Colon (tissue), 2 donors: ENCODE results near the gene DGKH.

ENCODE experiments used
- FAIRE-seq: peaks from 2 replicates; lab custom pipeline; 2012; peaks lifted over from hg19 to GRCh38; lab: Jason Lieb, UNC
- donor health status: control.
- donor health status: control.

DGKH gene, protein sequence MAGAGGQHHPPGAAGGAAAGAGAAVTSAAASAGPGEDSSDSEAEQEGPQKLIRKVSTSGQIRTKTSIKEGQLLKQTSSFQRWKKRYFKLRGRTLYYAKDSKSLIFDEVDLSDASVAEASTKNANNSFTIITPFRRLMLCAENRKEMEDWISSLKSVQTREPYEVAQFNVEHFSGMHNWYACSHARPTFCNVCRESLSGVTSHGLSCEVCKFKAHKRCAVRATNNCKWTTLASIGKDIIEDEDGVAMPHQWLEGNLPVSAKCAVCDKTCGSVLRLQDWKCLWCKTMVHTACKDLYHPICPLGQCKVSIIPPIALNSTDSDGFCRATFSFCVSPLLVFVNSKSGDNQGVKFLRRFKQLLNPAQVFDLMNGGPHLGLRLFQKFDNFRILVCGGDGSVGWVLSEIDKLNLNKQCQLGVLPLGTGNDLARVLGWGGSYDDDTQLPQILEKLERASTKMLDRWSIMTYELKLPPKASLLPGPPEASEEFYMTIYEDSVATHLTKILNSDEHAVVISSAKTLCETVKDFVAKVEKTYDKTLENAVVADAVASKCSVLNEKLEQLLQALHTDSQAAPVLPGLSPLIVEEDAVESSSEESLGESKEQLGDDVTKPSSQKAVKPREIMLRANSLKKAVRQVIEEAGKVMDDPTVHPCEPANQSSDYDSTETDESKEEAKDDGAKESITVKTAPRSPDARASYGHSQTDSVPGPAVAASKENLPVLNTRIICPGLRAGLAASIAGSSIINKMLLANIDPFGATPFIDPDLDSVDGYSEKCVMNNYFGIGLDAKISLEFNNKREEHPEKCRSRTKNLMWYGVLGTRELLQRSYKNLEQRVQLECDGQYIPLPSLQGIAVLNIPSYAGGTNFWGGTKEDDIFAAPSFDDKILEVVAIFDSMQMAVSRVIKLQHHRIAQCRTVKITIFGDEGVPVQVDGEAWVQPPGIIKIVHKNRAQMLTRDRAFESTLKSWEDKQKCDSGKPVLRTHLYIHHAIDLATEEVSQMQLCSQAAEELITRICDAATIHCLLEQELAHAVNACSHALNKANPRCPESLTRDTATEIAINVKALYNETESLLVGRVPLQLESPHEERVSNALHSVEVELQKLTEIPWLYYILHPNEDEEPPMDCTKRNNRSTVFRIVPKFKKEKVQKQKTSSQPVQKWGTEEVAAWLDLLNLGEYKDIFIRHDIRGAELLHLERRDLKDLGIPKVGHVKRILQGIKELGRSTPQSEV

DNA sequence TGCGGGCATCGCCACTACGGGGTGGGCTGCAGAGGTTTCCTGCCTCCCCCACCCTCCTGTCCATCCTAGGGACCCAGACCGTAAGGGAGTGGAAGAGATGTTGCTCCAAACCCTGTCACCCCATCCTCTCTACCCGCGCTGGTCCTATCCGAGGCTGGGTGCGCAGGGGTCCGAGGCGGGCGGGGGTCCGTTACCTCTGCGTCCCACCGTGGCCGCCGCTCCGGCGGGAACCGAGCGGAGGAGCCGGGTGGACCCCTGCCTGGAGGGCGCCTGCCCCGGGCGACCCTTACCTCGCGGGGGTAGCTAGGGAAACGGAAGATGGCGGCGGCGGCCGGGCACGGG, at the start of gene DGKH:
TSS of gene DGKH (plus strand) at position 307 of the 342 bp plus-strand sequence. CDS start 126 bp downstream, outside the sequence.
- FAIRE-seq, result no peak

DNA sequence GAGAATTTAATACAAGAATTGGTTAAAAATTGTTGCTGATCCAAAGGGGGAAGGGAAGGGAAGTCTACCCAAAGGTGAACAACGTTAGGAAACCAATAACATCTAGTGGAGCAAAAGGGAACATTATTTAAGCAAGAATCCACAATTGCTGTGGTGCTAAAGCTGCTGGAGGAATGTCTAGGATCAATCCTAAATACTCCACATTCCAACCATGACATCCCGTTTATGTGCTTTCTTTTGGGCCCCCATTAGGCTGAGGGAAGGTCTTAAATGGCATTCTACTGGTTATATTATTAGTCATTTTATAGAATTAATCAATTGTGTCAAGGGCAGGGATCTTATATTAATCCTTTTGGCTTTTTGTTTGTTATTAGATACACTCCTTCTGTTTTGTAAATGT, 47.6 kb upstream of the DGKH start:
- FAIRE-seq, result no peak

DNA sequence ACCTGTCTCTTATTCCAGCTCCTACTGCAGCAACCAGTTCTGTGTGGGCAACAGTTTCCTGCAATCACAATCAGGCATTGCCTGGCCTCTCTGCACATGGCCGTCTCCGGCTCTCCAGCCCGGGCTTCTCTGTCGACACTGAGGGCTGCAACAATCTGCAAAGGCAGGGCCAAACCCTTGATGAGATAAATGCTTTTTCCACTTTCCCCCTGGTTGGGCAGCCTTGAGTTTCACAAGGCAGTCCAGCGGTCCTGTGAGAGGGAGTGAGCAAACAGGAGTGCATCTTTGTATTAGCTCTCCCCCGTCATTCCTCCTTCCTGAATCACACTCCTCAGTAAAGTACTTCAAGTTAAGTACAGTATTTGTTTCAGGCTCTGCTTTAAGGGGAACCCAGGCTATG, 46.9 kb upstream of the DGKH start:
- FAIRE-seq, result no peak

DNA sequence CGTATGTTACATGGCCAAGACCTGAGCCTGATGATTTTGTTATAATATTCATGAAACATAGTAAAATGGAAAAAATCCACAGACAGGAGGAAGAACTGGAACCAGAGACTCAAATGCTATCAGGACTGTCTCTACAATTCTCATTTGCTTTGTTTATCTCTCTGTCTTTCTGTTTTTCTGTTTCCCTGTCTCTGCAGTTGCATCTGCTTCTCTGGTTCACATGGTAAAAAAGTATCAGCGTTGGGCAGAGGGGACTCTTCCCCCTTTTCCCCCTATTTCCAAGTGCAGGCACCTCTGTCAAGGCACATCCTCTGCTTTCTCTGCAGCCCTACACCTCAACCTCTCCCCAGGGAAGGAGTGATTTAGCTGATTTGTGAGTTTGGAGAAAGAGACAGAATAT, 46.4 kb upstream of the DGKH start:
- FAIRE-seq, result no peak

DNA sequence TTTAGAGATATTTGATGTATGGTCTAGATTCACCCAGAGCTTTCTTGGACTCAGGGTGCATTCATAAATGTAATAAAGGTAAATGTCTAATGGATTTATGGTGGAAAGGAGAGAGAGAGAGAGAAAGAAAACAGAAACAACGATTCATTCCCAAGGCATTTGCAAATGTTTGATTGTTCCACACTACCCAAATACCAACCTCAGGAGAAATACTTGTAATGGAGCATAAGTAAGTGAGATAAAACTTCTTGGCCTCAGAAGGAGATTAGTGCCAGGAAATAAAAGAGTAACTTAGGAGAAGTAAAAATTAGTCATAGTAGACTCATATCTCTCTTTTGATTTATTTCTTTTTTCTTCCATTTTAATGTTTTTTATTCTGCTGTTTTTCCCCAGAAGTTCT, 40.6 kb upstream of the DGKH start:
- no peak for FAIRE-seq

DNA sequence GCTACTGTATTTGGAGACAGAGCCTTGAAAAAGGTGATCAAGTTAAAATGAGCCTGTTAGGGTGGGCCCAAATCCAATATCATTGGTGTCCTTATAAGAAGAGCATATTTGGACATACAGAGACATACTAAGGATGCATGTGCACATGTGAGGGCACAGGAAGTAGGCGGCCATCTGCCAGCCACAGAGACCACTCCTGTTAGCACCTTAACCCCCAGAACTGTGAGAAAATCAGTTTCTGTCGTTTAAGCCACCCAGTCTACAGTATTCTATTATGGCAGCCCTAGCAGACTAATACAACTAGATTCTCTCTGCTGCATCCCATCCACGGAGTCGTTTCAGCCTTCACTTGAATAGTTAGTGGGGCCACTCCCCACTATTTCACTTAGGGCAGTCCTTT, 39.4 kb upstream of the DGKH start:
- no peak for FAIRE-seq

DNA sequence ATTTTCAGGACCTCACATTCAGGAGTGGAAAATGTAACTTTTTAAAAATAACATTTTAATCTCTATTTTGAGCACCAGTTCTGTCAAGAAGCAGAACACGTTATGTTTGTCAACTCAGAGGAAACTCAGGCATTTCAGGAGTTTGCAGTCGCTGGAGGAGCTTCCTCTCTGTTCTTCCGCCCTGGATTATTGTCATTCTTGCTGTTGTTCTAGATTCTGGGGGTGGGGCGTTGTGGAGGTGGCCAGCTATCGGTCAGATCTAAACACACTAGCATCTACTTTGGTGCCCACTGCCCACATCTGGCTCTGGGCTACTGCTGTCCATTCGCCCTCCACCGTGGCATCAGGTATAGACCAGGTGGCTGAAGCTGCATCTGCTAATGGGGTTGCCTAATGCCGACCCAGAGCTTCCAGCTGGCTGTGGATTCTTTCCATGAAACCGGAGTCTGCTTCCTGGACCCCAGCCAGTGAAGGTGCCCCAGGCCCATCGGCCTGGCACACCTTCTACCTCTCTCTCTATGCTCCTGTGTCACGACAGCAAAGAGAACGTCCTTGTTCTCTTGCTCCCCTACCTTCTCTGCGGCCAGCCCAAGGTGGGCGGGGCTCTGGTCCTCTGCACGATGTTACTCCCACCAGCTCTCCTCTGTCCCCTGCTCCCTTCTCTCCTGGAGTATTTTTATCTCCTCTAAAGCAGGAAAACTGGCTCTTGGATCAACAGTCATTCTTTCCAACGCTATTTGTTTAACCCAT, 36.7 kb upstream of the DGKH start:
- no peak for FAIRE-seq

DNA sequence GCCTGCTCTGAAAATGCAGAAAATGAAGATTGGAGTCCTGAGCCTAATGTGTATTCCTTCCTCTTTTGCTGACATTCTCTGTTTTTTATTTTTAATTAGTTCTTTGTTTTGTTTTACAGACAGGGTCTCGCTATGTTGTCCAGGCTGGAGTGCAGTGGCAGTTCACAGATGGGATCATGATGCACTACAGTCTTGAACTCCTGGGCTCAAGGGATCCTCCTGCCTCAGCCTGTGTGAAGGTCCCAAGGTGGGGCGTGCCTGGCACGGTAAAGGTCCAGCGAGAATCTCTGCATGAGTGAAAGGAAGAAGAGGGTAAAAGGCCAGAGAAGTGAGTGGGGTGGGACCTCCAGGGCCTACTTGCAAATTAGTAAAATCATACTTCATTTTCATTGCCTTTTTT, 34.3 kb upstream of the DGKH start:
- FAIRE-seq, result no peak

DNA sequence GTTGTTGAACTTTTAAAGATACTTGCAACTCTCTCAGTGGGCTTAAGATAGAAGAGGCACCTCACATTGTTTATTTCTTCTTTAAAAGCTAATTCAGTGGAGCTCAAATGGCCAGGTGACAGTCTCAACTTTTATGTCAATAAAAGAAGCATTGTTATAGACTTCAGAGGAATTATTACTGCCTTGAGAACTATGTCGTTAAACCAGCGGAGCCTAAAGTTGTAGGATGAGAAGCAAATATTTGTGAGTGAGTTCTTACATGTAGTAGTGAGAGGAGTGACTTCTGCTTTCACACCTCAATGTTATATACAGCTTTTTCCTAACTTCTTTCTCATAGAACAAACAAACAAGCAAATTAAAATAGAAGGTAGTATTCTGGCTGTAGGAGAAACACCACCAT, 31.2 kb upstream of the DGKH start:
- FAIRE-seq, result no peak

DNA sequence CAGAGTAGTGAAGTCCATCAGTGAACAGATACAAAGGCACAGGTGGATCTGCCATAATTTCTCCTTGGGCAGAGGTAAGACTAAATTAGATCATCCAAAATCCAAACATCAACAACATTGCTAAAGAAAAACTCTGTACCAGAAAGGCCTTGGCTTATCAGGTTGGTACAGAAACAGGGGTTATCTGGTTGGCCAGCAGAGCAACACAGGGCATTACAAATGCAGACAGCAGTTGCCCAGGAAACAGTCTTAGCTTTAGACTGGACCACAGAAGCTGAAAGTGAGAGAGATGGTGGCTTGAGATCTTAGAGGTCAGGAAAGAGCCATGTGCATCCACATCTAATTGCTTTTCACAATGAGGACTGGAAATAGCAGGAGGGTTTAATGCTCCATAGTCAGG, 26.6 kb upstream of the DGKH start:
- FAIRE-seq, result no peak

DNA sequence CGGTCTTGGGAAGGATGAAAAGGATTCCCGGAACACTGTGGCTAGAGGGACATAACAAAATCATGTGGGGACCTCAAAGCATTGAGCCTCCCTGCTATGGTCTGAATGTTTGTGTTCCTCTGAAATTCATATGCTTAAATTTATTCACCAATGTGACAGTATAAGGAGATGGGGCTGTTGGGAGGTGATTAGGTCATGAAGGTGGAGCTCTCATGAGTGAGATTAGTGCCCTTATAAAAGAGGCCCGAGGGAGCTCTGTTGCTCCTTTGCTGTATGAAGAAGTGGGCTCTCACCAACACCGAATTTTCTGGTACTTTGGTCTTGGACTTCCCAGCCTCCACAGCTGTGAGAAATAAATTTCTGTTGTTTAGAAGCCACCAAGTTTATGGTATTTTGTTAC, 26.1 kb upstream of the DGKH start:
- FAIRE-seq, result no peak

DNA sequence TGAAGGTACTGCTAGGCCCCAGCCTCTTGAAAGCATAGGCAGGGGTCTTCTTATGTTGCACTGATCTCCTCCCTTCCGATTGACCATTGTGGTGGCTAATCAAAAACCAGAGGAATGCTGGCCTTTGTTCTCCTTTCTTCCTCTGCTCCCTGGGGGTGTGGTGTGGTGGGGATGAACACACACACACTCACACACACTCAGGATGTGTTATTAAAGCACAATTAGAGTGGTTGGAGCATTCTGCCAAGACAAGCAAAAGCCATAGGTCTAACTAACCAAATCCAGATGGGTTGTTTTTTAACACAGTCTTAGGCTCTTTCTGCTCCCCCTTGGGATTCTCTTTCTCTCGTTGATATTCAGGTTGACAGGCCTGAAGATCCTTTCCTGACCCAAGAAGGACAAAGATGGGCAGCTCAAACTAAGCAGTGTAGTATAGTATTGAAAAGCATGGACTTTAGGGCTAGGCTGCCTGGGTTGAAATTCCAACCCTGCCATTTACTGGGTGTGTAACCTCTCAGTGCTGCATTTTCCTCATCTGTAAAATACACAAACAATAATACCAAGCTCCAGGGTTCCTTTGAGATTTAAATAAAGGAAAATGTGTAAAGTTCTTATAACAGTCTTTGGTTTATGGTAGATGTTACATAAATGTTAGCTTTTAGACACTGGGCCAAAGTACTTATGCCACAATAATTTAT, 25.5 kb upstream of the DGKH start:
- no peak for FAIRE-seq

DNA sequence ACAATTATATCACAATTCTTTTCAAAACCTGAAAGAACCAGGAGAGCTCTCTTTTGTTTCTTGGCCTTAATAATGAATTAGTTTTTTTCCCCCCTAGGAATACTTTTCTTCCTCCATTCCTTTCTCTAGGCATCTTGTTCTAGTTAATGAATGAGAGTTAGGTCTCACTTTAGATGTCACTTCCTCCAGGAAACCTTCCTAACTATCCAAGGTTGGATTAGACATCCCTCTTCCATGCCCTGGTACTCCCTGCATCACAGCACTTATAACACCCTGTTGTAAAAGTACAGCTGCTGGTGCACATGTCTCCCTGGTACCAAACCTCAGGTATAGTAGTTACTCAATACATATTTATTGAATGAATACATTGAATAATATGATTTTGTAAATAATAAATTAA, 21.2 kb upstream of the DGKH start:
- FAIRE-seq, result no peak

DNA sequence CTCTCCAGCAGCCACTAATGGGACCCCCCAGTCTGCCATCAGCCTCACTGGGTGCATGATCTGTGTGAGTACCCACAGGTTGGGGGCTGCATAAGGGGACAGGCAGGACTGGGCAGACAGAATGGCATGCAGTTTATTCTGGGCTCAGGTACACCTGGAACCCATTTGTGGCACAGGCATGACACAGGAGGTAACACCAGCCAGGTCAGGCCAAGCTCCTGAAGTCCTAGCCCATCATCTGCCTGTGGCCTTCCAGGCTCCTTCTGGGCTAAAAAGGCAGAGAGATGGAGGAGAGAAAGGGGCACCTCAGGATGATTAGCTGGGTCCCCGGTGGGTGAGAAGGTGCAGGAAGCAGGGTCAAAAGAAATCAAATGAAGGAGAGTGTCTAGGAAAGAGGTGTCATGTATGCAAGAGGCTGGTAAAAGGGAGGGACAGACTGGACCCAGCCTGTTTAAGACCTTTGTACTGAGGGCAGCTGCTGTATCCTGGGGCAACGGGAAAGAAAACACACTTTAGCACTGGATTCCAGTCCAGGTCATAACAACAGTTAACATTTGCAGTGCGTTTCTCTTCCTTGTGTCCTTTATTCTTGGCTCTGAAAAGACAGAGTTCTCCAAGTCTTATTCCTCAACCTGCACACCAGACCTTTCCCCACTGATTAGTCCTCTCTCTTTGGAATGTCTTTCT, 20.2 kb upstream of the DGKH start:
- no peak for FAIRE-seq

DNA sequence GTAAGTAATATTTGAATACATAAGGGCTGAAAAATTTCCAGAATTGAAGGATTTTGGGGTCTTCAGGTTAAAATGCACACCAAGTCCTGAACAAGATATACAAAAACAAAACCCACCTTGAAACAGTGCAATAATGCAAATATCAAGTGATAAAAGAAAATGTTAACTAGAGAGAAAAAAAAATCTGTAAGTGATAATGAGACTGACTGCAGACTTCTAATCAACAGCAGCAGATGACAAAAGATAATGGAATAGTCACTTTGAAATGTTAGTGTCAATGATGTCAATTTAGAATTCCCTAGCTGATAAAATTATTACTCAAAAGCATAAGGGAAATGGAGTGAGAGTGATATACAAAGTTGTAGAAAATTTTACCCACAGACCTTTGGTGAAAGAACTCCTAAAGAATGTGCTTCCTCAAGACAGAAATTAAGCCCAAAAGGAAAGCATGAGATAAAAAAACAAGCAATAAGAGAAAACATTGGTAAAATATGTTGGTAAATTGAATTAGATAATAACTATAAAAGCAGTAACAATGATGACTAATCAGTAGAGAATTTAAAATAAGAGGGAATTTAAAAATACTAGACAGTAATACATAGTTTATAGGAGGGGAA, 12.4 kb upstream of the DGKH start:
- FAIRE-seq, result no peak

DNA sequence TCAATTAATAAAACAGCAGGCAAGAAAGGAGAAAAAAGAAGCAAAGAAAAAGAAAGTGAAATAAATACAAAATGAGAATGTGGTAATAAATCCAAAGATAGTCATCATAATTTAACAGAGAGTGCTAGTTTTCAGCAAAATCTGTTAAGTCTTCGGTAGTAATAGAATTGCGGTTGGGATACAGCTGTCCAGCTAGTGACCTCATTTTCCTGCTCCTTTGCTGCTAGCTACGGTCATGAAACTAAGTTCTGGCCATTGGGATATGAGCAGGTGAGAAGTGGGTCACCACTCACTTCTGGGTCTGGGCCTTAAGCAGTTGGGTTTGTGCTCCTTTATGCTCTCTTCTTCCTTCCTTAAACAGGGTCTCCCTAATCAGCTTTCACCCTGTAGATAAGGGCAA, 11.7 kb upstream of the DGKH start:
- FAIRE-seq, result no peak

DNA sequence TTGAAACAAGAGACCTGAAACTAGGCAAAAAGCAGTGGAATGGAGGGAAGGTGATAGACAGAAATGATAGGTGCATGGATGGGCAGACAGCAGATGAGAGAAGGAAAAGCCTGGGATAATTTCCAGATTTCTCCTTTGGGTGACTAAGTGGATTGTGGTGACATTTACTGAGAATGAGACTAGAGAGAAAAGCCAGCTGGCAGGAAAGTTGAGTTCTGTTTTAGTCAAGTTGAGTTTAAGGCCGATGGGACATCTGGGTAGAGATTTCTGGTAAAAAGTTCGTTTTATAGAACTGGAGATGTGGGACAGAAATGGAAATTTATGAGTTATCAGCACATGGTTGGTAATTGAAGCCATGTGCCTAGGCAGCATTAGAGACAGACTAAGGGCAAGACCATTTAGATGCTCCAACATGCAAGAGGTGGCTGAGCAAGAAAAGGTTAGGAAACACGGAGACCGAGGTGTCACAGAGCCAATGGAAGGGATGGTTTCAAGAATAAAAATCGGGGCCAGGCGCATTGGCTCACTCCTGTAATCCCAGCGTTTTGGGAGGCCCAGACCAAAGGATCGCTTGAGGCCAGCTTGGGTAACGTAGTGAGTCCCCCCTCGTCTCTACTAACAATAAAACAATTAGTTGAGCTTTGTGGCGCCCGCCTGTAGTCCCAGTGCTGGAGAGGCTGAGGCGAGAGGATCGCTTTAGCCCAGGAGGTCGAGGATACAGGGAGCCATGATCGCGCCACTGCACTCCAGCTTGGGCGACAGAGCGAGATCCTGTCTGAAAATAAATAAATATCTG, 9.6 kb upstream of the DGKH start:
- no peak for FAIRE-seq

DNA sequence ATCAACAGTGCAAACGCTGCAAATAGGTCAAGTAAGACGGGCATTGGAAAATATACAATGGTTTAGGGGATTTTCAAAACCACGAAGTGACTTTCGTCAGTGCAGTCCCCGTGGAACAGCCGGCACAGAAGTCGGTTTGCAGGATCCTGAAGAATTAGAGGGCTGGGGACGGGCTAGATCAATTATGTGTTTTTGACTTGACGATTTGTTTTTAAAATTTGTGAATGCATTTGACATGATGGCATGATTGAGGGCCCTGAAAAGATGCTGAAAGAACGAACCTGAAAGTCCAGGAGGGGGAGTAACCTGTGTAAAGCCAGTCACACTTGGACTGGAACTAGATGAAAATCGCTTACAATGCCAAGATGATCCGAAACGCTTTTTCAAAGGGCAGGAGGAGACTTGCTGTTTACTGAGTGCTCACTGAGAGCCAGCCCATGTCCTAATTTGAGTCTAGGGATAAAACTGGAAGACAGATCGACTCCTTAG, 8.9 kb upstream of the DGKH start:
- FAIRE-seq, result no peak

DNA sequence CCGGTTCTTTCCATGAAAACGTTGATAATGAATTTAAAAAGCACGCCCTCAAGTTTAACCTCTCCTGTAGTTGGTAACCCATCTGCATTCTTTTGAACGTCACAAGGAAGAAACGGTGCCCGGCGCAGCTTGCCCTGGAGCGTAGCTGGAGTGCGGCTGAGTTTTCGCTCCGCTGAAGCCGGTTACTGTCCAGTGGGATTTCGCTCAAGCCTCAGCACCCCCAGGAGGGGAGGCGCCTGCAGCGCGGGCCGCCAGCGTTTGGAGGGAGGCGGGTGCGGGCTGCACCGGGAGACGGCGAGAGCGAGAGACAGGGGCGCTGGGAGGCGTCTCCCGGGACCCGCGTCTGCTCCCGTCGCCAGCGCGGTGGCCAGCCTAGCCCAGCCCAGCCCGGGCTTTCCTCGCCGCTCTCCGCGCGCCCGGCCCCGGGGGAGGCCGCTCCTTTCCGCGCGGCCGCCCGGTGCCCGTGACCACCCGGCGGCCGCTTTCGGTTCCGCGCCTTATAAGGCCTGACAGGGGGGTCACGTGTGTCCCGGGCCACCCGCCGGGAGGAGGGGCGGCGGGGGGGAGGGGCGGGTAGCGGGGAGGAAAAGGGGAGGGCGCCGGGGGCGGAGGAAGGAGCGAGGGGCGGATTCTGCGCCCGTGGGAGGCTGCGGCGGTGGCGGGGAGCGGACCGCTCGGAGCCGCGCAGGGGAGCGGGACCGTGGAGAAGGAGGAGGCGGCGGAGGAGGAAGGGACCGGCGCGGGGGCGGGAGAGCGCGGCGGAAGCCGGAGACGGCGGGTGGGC, 8.3 kb upstream of the DGKH start:
- no peak for FAIRE-seq
